Renal cortex interstitium (tissue), 11 donors: ENCODE measurements around the gene AFG1L. TPM values are rescaled to one million over a fixed set of nuclear protein-coding genes. Genes with fewer than 3 reads are reported as not detected.
"Not testable (repeated sequence)": the region's sequence is repeated elsewhere in the genome, so short reads cannot be mapped to it uniquely, and the experiment has no call there.

Experiments
- DNase-seq, 11 donors: peaks; one replicate each; pipeline ENCODE4 v3.0.0-alpha.2; 2013; ENCODE audit warnings: low read depth in 9 of 11, low spot score in 4 of 11; ENCODE audit errors: extremely low read depth in 1 of 11
- polyA plus RNA-seq, 3 donors: library from polyadenylated mRNA; unstranded; fragments of 120-200 nt; gene quantifications; one replicate each; pipeline ENCODE4 v1.2.1, GENCODE V29; 2013; ENCODE audit not compliant: insufficient read length in 3 of 3

Gene AFG1L
- polyA plus RNA-seq, 3 donors: 6.5 to 8.8 (median 8.2) TPM

- no peak for DNase-seq
These were observed 236.5 kb downstream of the AFG1L start for GRCh38 chr6:108531332-108531731.

- DNase-seq: no peak
These were observed 240.4 kb downstream of the AFG1L start for GRCh38 chr6:108535114-108535742.

GRCh38 chr6:108535920-108536535, 241.2 kb downstream of the AFG1L start:
- DNase-seq: not testable (repeated sequence)

- peak in 6 of 11 donors; percentile 65 to 79 (median 70) for DNase-seq
These were observed 247.2 kb downstream of the AFG1L start for GRCh38 chr6:108541843-108542759.

- no peak for DNase-seq
These were observed 248.5 kb downstream of the AFG1L start for GRCh38 chr6:108543175-108543940.

GRCh38 chr6:108544606-108545005, 249.8 kb downstream of the AFG1L start:
- DNase-seq: no peak

- DNase-seq: no peak
These were observed 251.5 kb downstream of the AFG1L start for GRCh38 chr6:108546079-108547049.

GRCh38 chr6:108549241-108549640, 254.4 kb downstream of the AFG1L start:
- no peak for DNase-seq

- DNase-seq: no peak
These were observed 254.9 kb downstream of the AFG1L start for GRCh38 chr6:108549741-108550140.

GRCh38 chr6:108550256-108550655, 255.4 kb downstream of the AFG1L start:
- DNase-seq: no peak

GRCh38 chr6:108555399-108556052, 260.7 kb downstream of the AFG1L start:
- no peak for DNase-seq

GRCh38 chr6:108556250-108556649, 261.4 kb downstream of the AFG1L start:
- DNase-seq: no peak

- DNase-seq: peak in 1 of 11 donors; percentile 27
These were observed 262.1 kb downstream of the AFG1L start for GRCh38 chr6:108556866-108557493.

GRCh38 chr6:108557494-108558371, 262.9 kb downstream of the AFG1L start:
- peak in 7 of 11 donors; percentile 11 to 76 (median 67) for DNase-seq

- DNase-seq: peak; percentile 96 to 99 (median 98)
These were observed 263.7 kb downstream of the AFG1L start for GRCh38 chr6:108558372-108559096.
